Activated naive CD4-positive, alpha-beta T cell treated with anti-CD3 and anti-CD28 coated beads, Interleukin-2, amount 10 ng/mL, durations not matched to agents 7 days and 5 days (primary cell): Measurements from ENCODE around the gene HYAL2.

Experiments used
- CTCF ChIA-PET: fragments of 350-600 bp; sonication (Branson Sonifier 250); formaldehyde crosslinking; loops from one replicate; lab custom pipeline; 2021; ENCODE audit warnings: antibody characterized with exemption; lab: Charles Lee
- DNase-seq: peaks from one replicate; pipeline ENCODE4 v3.0.0-alpha.2; 2020
- H3K27ac Mint-ChIP-seq: one replicate; pipeline ENCODE4 v1.8.0; 2021; ENCODE audit warnings: mild to moderate bottlenecking, moderate library complexity, mixed read lengths
- H3K27me3 Mint-ChIP-seq: one replicate; pipeline ENCODE4 v1.8.0; 2021; ENCODE audit warnings: mild to moderate bottlenecking, mixed read lengths
- H3K36me3 Mint-ChIP-seq: one replicate; pipeline ENCODE4 v1.8.0; 2021; ENCODE audit warnings: mixed read lengths
- H3K4me1 Mint-ChIP-seq: one replicate; pipeline ENCODE4 v1.8.0; 2021; ENCODE audit warnings: mixed read lengths
- H3K4me3 Mint-ChIP-seq: one replicate; pipeline ENCODE4 v1.8.0; 2021; ENCODE audit warnings: mild to moderate bottlenecking, moderate library complexity, mixed read lengths
- H3K9me3 Mint-ChIP-seq: one replicate; pipeline ENCODE4 v1.8.0; 2021; ENCODE audit warnings: mixed read lengths

The HYAL2 gene

GRCh38 chr3:50269460-50269859, 53.1 kb downstream of the HYAL2 start:
- H3K9me3 Mint-ChIP-seq: no peaks in the 10 kb centered on the region
- no peak overlapping the region for H3K27ac Mint-ChIP-seq
- CTCF ChIA-PET: interaction anchor here (0.8 to 4.2 kb wide), 4 partner anchors 12 to 75 kb away, joined by 4 to 24 read pairs (median 4); no protein-coding TSS in a partner anchor
- peaks cover 1% of the 10 kb centered on the region for H3K36me3 Mint-ChIP-seq
- H3K27me3 Mint-ChIP-seq: peaks cover 85% of the 10 kb centered on the region
- no peak overlapping the region for H3K4me3 Mint-ChIP-seq
- H3K4me1 Mint-ChIP-seq: peaks cover 17% of the 10 kb centered on the region
- DNase-seq: no peak

- no peak for DNase-seq
- H3K27me3 Mint-ChIP-seq: peaks cover 84% of the 10 kb centered on the region
- no peak within 1 kb of the TSS for H3K4me3 Mint-ChIP-seq
- no peak within 1 kb of the TSS for H3K27ac Mint-ChIP-seq
- peaks cover 11% of the 10 kb centered on the region for H3K4me1 Mint-ChIP-seq
- CTCF ChIA-PET: interaction anchor here (0.8 to 4.2 kb wide), 5 partner anchors 9 to 74 kb away, joined by 3 to 24 read pairs (median 4); no protein-coding TSS in a partner anchor
- H3K9me3 Mint-ChIP-seq: no peaks in the 10 kb centered on the region
- no peaks in the 10 kb centered on the region for H3K36me3 Mint-ChIP-seq
Observed at GRCh38 chr3:50268703-50269451, 53.7 kb downstream of the HYAL2 start, which contains the start of gene SEMA3B. TSS of gene SEMA3B (plus strand) at chr3:50269147. CDS start at chr3:50269241, 94 bp downstream.

- CTCF ChIA-PET: interaction anchor here (1.5 to 1.9 kb wide), 2 partner anchors 38 to 42 kb away, joined by 3 to 8 read pairs; no protein-coding TSS in a partner anchor
Observed at GRCh38 chr3:50268276-50268675, 54.3 kb downstream of the HYAL2 start.

More at GRCh38 chr3:50268276-50268675, 54.3 kb downstream of the HYAL2 start:
- Mint-ChIP-seq H3K9me3 (no peaks in the 10 kb centered on the region), H3K4me1 (peaks cover 9% of the 10 kb centered on the region), H3K27ac (no peak overlapping the region), H3K27me3 (peaks cover 78% of the 10 kb centered on the region), H3K4me3 (no peak overlapping the region), H3K36me3 (no peaks in the 10 kb centered on the region)
- DNase-seq: no peak
